HepG2 (cell line): ENCODE data around the gene EXOC6B. TPM values are rescaled to one million over a fixed set of nuclear protein-coding genes. Genes with fewer than 3 reads are reported as not detected.

Source experiments
- ARID3A ChIP-seq: IDR thresholded peaks from 2 replicates; pipeline ENCODE4 v1.6.1; 2012; ENCODE audit warnings: low read depth, low read length, improper control_type of control experiment
- CCDC6 ChIP-seq: sonication (generic); formaldehyde crosslinking; IDR thresholded peaks from 2 replicates; pipeline ENCODE4 v1.8.1; 2022; ENCODE audit warnings: mild to moderate bottlenecking, missing genetic modification reagents, moderate library complexity
- CHD2 ChIP-seq: IDR thresholded peaks from 2 replicates; pipeline ENCODE4 v1.6.1; 2011; ENCODE audit warnings: low read depth, low read length, improper control_type of control experiment
- DMAP1 ChIP-seq: IDR thresholded peaks from 2 replicates; pipeline ENCODE4 v1.6.1; 2016
- GPN1 ChIP-seq: sonication (generic); formaldehyde crosslinking; IDR thresholded peaks from 2 replicates; pipeline ENCODE4 v1.5.1; 2020; ENCODE audit warnings: missing genetic modification reagents, borderline replicate concordance
- HOXA3 ChIP-seq: sonication (generic); formaldehyde crosslinking; IDR thresholded peaks from 2 replicates; pipeline ENCODE4 v1.5.0; 2020; ENCODE audit warnings: missing genetic modification reagents
- IKZF1 ChIP-seq: fragments of 450-650 bp; IDR thresholded peaks from 2 replicates; pipeline ENCODE4 v1.7.1; 2016
- MBNL3 ChIP-seq: fragments of 250-450 bp; sonication (Bioruptor Pico); conservative IDR thresholded peaks from 2 replicates; pipeline ENCODE4 v1.8.0; 2022; ENCODE audit warnings: mild to moderate bottlenecking, inconsistent platforms
- MZF1 ChIP-seq: sonication (generic); formaldehyde crosslinking; IDR thresholded peaks from 2 replicates; pipeline ENCODE4 v1.8.1; 2023; ENCODE audit warnings: mild to moderate bottlenecking, missing genetic modification reagents, borderline replicate concordance
- PITX1 ChIP-seq: sonication (generic); formaldehyde crosslinking; IDR thresholded peaks from 2 replicates; pipeline ENCODE4 v1.5.1; 2020; ENCODE audit warnings: mild to moderate bottlenecking, missing genetic modification reagents
- SOX5 ChIP-seq: IDR thresholded peaks from 2 replicates; pipeline ENCODE4 v1.6.1; 2016; ENCODE audit warnings: borderline replicate concordance
- TAF1 ChIP-seq: sonication (generic); formaldehyde crosslinking; IDR thresholded peaks from 2 replicates; pipeline ENCODE4 v1.4.0; 2020; ENCODE audit warnings: missing genetic modification reagents
- TFE3 ChIP-seq: IDR thresholded peaks from 2 replicates; pipeline ENCODE4 v1.6.1; 2016
- YEATS4 ChIP-seq: sonication (generic); formaldehyde crosslinking; IDR thresholded peaks from 2 replicates; pipeline ENCODE4 v1.4.0; 2020; ENCODE audit warnings: missing genetic modification reagents, borderline replicate concordance
- ZNF264 ChIP-seq: sonication (generic); formaldehyde crosslinking; IDR thresholded peaks from 2 replicates; pipeline ENCODE4 v1.4.0; 2020; ENCODE audit warnings: missing genetic modification reagents
- ZNF275 ChIP-seq: sonication (generic); formaldehyde crosslinking; IDR thresholded peaks from 2 replicates; pipeline ENCODE4 v1.8.0; 2022; ENCODE audit warnings: missing genetic modification reagents, mild to moderate bottlenecking, inconsistent platforms, borderline replicate concordance
- ZNF503 ChIP-seq: sonication (generic); formaldehyde crosslinking; IDR thresholded peaks from 2 replicates; pipeline ENCODE4 v1.4.0; 2020; ENCODE audit warnings: missing genetic modification reagents
- ZNF546 ChIP-seq: sonication (generic); formaldehyde crosslinking; conservative IDR thresholded peaks from 2 replicates; pipeline ENCODE4 v1.8.1; 2023; ENCODE audit warnings: mild to moderate bottlenecking, missing genetic modification reagents
- ZNF589 ChIP-seq: sonication (generic); formaldehyde crosslinking; conservative IDR thresholded peaks from 2 replicates; pipeline ENCODE4 v1.8.0; 2022; ENCODE audit warnings: mild to moderate bottlenecking, moderate library complexity, missing genetic modification reagents
- ZNF691 ChIP-seq: sonication (generic); formaldehyde crosslinking; IDR thresholded peaks from 2 replicates; pipeline ENCODE4 v1.4.0; 2020; ENCODE audit warnings: missing genetic modification reagents, low read depth, mild to moderate bottlenecking, borderline replicate concordance
- ZNF703 ChIP-seq: sonication (generic); formaldehyde crosslinking; IDR thresholded peaks from 2 replicates; pipeline ENCODE4 v1.5.1; 2020; ENCODE audit warnings: missing genetic modification reagents, mild to moderate bottlenecking, moderate library complexity, borderline replicate concordance
- ZSCAN22 ChIP-seq: sonication (generic); formaldehyde crosslinking; IDR thresholded peaks from 2 replicates; pipeline ENCODE4 v1.4.0; 2020; ENCODE audit warnings: mild to moderate bottlenecking, missing genetic modification reagents
- polyA plus RNA-seq, 8 experiments: library from polyadenylated mRNA; depleted of rRNA in 3 of 8; stranded (reverse) in 7 of 8; unstranded in 1 of 8; fragments of >200 nt; fragmentation: Illumina TruSeq in 4 of 8; extraction: Trizol in 4 of 8; gene quantifications; 2 replicates each; pipeline versions ENCODE4 v1.2.1 to v1.2.3, GENCODE V29; 2011 to 2016; ENCODE audit warnings: low read depth in 4 of 8, missing spikeins in 1 of 8, mixed read lengths in 1 of 8; ENCODE audit not compliant: insufficient read depth in 1 of 8
- total RNA-seq, 5 experiments: library from RNA; depleted of rRNA; stranded (reverse); fragments of >200 nt; fragmentation: Illumina TruSeq; extraction: Trizol; gene quantifications; 2 replicates each; pipeline ENCODE4 v1.2.3, GENCODE V29; 2016; ENCODE audit warnings: low read depth in 1 of 5

Gene EXOC6B
- total and polyA plus RNA-seq, 2 of the 13 experiments (the other 11 are each of a cell fraction or from before 2014, with no cell fraction given), result 9.1 to 15.9 TPM

- TF ChIP-seq PITX1 (CRISPR knock-in tag) (peak; percentile 84), ZNF589 (CRISPR knock-in tag) (no peak), TAF1 (no peak), HOXA3 (CRISPR knock-in tag) (peak; percentile 61), CHD2 (peak; percentile 73), IKZF1 (no peak), SOX5 (CRISPR knock-in tag) (0 out of 2 replicates have a peak, but pooled peaks have one; percentile 21), ZSCAN22 (no peak), CCDC6 (CRISPR knock-in tag) (peak; percentile 69), ZNF703 (no peak), GPN1 (no peak), MBNL3 (CRISPR knock-in tag) (no peak), DMAP1 (CRISPR knock-in tag) (peak; percentile 37; the same call in 1 of the 2 replicates), MZF1 (CRISPR knock-in tag) (no peak; the same call in 1 of the 2 replicates), ARID3A (no peak), TFE3 (CRISPR knock-in tag) (no peak), ZNF503 (CRISPR knock-in tag) (no peak; the same call in 1 of the 2 replicates), YEATS4 (CRISPR knock-in tag) (no peak), ZNF275 (CRISPR knock-in tag) (peak; percentile 48; the same call in 1 of the 2 replicates), ZNF691 (CRISPR knock-in tag) (peak; percentile 91; the same call in 1 of the 2 replicates), ZNF546 (no peak), ZNF264 (CRISPR knock-in tag) (peak; percentile 100)
These were observed 36.6 kb upstream of the EXOC6B start (continued) for GRCh38 chr2:72862239-72862988.
